Measurements from ENCODE around the gene CDV3.

CDV3 gene

DNA sequence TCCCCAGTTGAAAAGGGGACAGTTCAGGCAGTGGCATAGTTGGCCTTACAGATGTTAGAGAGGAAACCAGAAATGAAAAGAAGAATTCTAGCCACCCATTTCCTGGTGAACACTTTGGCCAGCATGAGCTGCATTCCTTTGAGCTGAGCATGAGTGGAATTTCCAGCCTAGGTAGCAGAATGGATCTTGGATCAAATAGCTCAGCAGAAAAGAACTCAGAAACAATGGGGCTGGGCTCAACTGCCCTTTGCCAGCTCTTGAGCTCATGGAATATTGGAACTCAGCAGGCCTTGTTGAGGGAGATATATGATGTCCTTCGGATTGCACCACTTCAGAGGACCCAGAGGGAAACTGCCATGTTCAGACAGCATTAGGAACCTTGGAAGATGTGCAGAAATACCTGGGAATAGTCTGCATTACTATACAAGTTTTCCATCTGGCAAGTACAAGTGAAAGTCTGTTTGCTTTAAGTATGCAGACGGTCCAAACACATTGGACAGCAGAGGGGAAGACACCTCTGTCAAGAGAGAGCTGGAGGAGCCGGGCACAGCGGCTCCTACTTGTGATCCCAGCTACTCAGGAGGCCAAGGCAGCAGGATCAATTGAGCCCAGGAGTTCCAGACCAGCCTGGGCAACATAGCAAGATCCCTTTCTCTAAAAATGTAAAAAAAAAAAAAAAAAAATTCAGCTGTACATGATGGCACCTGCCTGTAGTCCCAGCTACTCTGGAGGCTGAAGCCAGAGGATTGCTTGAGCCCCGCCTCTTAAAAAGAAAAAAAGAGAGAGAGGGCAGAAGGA is 3.1 kb upstream of the CDV3 start:
- TF ChIP-seq, protein P1, sequence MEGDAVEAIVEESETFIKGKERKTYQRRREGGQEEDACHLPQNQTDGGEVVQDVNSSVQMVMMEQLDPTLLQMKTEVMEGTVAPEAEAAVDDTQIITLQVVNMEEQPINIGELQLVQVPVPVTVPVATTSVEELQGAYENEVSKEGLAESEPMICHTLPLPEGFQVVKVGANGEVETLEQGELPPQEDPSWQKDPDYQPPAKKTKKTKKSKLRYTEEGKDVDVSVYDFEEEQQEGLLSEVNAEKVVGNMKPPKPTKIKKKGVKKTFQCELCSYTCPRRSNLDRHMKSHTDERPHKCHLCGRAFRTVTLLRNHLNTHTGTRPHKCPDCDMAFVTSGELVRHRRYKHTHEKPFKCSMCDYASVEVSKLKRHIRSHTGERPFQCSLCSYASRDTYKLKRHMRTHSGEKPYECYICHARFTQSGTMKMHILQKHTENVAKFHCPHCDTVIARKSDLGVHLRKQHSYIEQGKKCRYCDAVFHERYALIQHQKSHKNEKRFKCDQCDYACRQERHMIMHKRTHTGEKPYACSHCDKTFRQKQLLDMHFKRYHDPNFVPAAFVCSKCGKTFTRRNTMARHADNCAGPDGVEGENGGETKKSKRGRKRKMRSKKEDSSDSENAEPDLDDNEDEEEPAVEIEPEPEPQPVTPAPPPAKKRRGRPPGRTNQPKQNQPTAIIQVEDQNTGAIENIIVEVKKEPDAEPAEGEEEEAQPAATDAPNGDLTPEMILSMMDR (IDR thresholded peaks at IDR 0.05; ENCODE audit: insufficient read depth, missing control alignments) = no peak
- DNase-seq (ENCODE audit: insufficient read length, low spot score) (no peak), FAIRE-seq (no peak)

- DNase-seq (ENCODE audit: insufficient read length, low spot score) (no peak), FAIRE-seq (no peak)
- TF ChIP-seq, protein P1 (IDR thresholded peaks at IDR 0.05; ENCODE audit: insufficient read depth, missing control alignments) = no peak
These were observed 2.6 kb upstream of the CDV3 start for GRCh38 chr3:133570937-133571320.

DNA sequence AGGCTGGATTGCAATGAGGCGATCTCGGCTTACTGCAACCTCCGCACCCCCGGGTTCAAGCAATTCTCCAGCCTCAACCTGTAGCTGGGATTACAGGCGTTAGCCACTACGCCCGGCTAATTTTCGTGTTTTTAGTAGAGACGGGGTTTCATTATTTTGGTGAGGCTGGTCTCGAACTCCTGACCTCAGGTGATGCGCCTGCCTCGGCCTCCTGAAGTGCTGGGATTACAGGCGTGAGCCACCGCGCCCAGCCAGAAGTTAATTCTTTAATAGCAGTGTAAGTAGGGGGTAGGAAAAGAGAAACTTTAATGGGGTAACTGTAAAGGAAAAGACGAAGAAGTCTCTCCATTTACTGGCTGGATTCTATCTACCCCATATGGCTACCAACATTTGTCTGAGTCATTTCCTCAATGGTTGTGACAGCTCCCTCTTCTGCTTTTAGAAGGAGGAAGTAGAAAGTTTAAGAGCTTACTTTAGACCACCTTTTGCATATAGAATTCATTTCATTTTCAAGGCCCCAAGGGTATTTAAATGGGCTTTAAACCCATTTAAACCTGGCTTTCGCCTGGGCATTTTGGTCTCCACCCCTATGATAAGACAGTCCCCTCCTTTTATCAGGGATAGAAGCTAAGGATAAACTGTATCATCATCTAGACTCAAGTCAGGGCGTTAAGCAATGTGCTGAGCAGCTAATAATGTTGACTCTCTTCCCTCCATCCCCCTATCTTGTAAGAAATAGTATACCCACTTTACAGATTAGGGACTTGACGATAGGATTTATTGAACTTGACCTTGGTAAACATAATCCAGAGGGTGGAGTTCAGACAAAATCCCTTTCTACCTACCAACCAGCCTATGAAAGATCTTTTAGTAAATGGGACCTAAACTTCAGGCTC is 1.1 kb upstream of the CDV3 start:
- TF ChIP-seq, protein P1 (IDR thresholded peaks at IDR 0.05; ENCODE audit: insufficient read depth, missing control alignments) = no peak
- DNase-seq (ENCODE audit: insufficient read length, low spot score) = no peak
- no peak for FAIRE-seq

DNA sequence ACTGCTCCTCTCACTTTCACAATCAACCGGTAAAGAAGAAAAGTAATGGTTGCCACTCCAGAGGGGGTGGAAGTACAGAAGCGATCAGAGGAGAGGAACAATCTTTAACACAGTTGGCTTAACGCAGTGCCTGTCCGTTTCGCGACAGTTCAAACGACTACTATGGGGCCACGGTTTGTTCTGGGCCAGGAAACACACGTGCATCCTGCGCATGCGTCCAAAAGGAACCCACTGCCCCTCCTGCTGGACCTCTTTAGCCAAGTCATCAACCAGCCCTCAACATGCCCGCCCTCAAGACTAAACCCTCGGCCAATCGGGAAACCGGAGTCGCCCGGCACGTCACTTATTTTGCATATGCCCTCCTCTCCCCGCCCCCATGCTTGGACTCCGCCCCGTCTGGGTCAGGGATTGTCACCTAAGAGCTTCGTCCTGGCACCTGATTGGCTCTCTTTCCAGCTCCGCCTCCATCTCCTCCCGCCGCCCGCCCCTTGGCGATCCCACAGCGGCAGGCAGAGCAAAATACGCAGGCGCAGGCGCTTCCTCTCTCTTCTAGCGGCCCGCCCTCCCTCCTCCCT is 345 bp upstream of the CDV3 start:
- DNase-seq (ENCODE audit: insufficient read length, low spot score) (peak; percentile 52), FAIRE-seq (no peak)
- TF ChIP-seq, protein P1 (IDR thresholded peaks at IDR 0.05; ENCODE audit: insufficient read depth, missing control alignments) = no peak

- DNase-seq (ENCODE audit: insufficient read length, low spot score) (no peak), FAIRE-seq (no peak)
- TF ChIP-seq, protein P1 (IDR thresholded peaks at IDR 0.05; ENCODE audit: insufficient read depth, missing control alignments) = no peak
These were observed 885 bp downstream of the CDV3 start for GRCh38 chr3:133574260-133574881.

GRCh38 chr3:133575086-133575485 is 1.6 kb downstream of the CDV3 start:
- FAIRE-seq = no peak
- TF ChIP-seq, protein P1 (IDR thresholded peaks at IDR 0.05; ENCODE audit: insufficient read depth, missing control alignments) = no peak
- DNase-seq (ENCODE audit: insufficient read length, low spot score) = no peak

Data from D721Med (cell line).